IPS-15b (cell line): ENCODE measurements around the gene AOPEP.
"Not testable (repeated sequence)": the region's sequence is repeated elsewhere in the genome, so short reads cannot be mapped to it uniquely, and the experiment has no call there.

Experiments
- H3K27me3 ChIP-seq: one replicate; pipeline ENCODE4 v1.6.1; 2013; ENCODE audit warnings: low read length; ENCODE audit not compliant: control insufficient read depth, insufficient read depth
- H3K36me3 ChIP-seq: one replicate; pipeline ENCODE4 v1.6.1; 2013; ENCODE audit warnings: low read length; ENCODE audit not compliant: control insufficient read depth, insufficient read depth
- H3K4me1 ChIP-seq: one replicate; pipeline ENCODE4 v1.6.1; 2013; ENCODE audit warnings: mild to moderate bottlenecking, low read length; ENCODE audit not compliant: control insufficient read depth, insufficient read depth
- H3K4me3 ChIP-seq: one replicate; pipeline ENCODE4 v1.5.1; 2013; ENCODE audit warnings: low read depth, low read length
- H3K9ac ChIP-seq: one replicate; pipeline ENCODE4 v1.6.1; 2013; ENCODE audit warnings: low read depth, mild to moderate bottlenecking, low read length
- H3K9me3 ChIP-seq: one replicate; pipeline ENCODE4 v1.6.1; 2013; ENCODE audit warnings: mild to moderate bottlenecking, low read length; ENCODE audit not compliant: control insufficient read depth, insufficient read depth

Gene AOPEP

GRCh38 chr9:94870793-94871558 is 144.5 kb downstream of the AOPEP start:
- Histone ChIP-seq H3K9me3 (no peaks in the 10 kb centered on the region), H3K36me3 (no peaks in the 10 kb centered on the region), H3K4me3 (no peak overlapping the region), H3K27me3 (no peaks in the 10 kb centered on the region), H3K9ac (no peak overlapping the region), H3K4me1 (no peaks in the 10 kb centered on the region)

GRCh38 chr9:94872083-94872833 is 145.8 kb downstream of the AOPEP start:
- no peaks in the 10 kb centered on the region for H3K9me3 ChIP-seq
- H3K4me3 ChIP-seq: no peak overlapping the region
- H3K4me1 ChIP-seq: no peaks in the 10 kb centered on the region
- no peak overlapping the region for H3K9ac ChIP-seq
- no peaks in the 10 kb centered on the region for H3K27me3 ChIP-seq
- no peaks in the 10 kb centered on the region for H3K36me3 ChIP-seq

GRCh38 chr9:94872891-94873511 is 146.5 kb downstream of the AOPEP start:
- H3K9ac ChIP-seq: no peak overlapping the region
- H3K36me3 ChIP-seq: no peaks in the 10 kb centered on the region
- H3K4me3 ChIP-seq: no peak overlapping the region
- H3K27me3 ChIP-seq: no peaks in the 10 kb centered on the region
- no peaks in the 10 kb centered on the region for H3K9me3 ChIP-seq
- H3K4me1 ChIP-seq: no peaks in the 10 kb centered on the region

GRCh38 chr9:94874316-94874715 is 147.8 kb downstream of the AOPEP start:
- no peaks in the 10 kb centered on the region for H3K4me1 ChIP-seq

GRCh38 chr9:94875300-94876020 is 149.0 kb downstream of the AOPEP start:
- no peaks in the 10 kb centered on the region for H3K4me1 ChIP-seq
- H3K9me3 ChIP-seq: no peaks in the 10 kb centered on the region
- H3K4me3 ChIP-seq: no peak overlapping the region
- no peak overlapping the region for H3K9ac ChIP-seq
- no peaks in the 10 kb centered on the region for H3K27me3 ChIP-seq
- H3K36me3 ChIP-seq: no peaks in the 10 kb centered on the region

More at GRCh38 chr9:94874316-94874715, 147.8 kb downstream of the AOPEP start:
- Histone ChIP-seq H3K36me3 (no peaks in the 10 kb centered on the region), H3K9ac (no peak overlapping the region), H3K9me3 (no peaks in the 10 kb centered on the region), H3K4me3 (no peak overlapping the region), H3K27me3 (no peaks in the 10 kb centered on the region)

- not testable (repeated sequence) for H3K4me1 ChIP-seq, H3K36me3 ChIP-seq, H3K9me3 ChIP-seq, H3K4me3 ChIP-seq, H3K9ac ChIP-seq, H3K27me3 ChIP-seq
Observed at GRCh38 chr9:94878804-94879203, 152.3 kb downstream of the AOPEP start.

GRCh38 chr9:94879230-94879629 is 152.7 kb downstream of the AOPEP start:
- Histone ChIP-seq H3K4me3 (no peak overlapping the region), H3K36me3 (no peaks in the 10 kb centered on the region), H3K4me1 (no peaks in the 10 kb centered on the region), H3K27me3 (no peaks in the 10 kb centered on the region), H3K9me3 (no peaks in the 10 kb centered on the region), H3K9ac (no peak overlapping the region)

GRCh38 chr9:94881023-94881422 is 154.5 kb downstream of the AOPEP start:
- no peaks in the 10 kb centered on the region for H3K27me3 ChIP-seq
- no peak overlapping the region for H3K9ac ChIP-seq
- no peaks in the 10 kb centered on the region for H3K36me3 ChIP-seq
- no peak overlapping the region for H3K4me3 ChIP-seq
- H3K9me3 ChIP-seq: no peaks in the 10 kb centered on the region
- H3K4me1 ChIP-seq: no peaks in the 10 kb centered on the region

GRCh38 chr9:94881454-94881853 is 155.0 kb downstream of the AOPEP start:
- Histone ChIP-seq H3K9ac (no peak overlapping the region), H3K36me3 (no peaks in the 10 kb centered on the region), H3K4me1 (no peaks in the 10 kb centered on the region), H3K9me3 (no peaks in the 10 kb centered on the region), H3K4me3 (no peak overlapping the region), H3K27me3 (no peaks in the 10 kb centered on the region)

GRCh38 chr9:94881940-94882339 is 155.4 kb downstream of the AOPEP start:
- H3K9ac ChIP-seq: no peak overlapping the region
- H3K36me3 ChIP-seq: no peaks in the 10 kb centered on the region
- H3K4me1 ChIP-seq: no peaks in the 10 kb centered on the region
- H3K9me3 ChIP-seq: no peaks in the 10 kb centered on the region
- H3K4me3 ChIP-seq: no peak overlapping the region
- no peaks in the 10 kb centered on the region for H3K27me3 ChIP-seq

- H3K27me3 ChIP-seq: no peaks in the 10 kb centered on the region
Observed at GRCh38 chr9:94882966-94883641, 156.6 kb downstream of the AOPEP start.

More at GRCh38 chr9:94882966-94883641, 156.6 kb downstream of the AOPEP start:
- Histone ChIP-seq H3K9ac (no peak overlapping the region), H3K9me3 (no peaks in the 10 kb centered on the region), H3K4me3 (no peak overlapping the region), H3K36me3 (no peaks in the 10 kb centered on the region), H3K4me1 (no peaks in the 10 kb centered on the region)
